DMS 273 (cell line): ENCODE results near the gene PLEKHM3.

Source experiments
- DNase-seq: peaks from one replicate; lab custom pipeline; 2025; ENCODE audit not compliant: unreplicated experiment; lab: John Stamatoyannopoulos, UW

Gene PLEKHM3

GRCh38 chr2:207867056-207867455 lies 158.3 kb downstream of the PLEKHM3 start:
- no peak for DNase-seq

- no peak for DNase-seq
Observed at GRCh38 chr2:207865210-207865609, 160.1 kb downstream of the PLEKHM3 start.

GRCh38 chr2:207863345-207863744 lies 162.0 kb downstream of the PLEKHM3 start:
- DNase-seq: no peak

- DNase-seq: no peak
Observed at GRCh38 chr2:207861789-207862188, 163.5 kb downstream of the PLEKHM3 start.

GRCh38 chr2:207860685-207861084 lies 164.6 kb downstream of the PLEKHM3 start:
- no peak for DNase-seq

GRCh38 chr2:207855591-207855990 lies 169.7 kb downstream of the PLEKHM3 start:
- no peak for DNase-seq

- DNase-seq: no peak
Observed at GRCh38 chr2:207854484-207855440, 170.6 kb downstream of the PLEKHM3 start.

- no peak for DNase-seq
Observed at GRCh38 chr2:207852791-207853190, 172.5 kb downstream of the PLEKHM3 start.

- no peak for DNase-seq
Observed at GRCh38 chr2:207849443-207849842, 175.9 kb downstream of the PLEKHM3 start.

- DNase-seq: no peak
Observed at GRCh38 chr2:207848545-207848928, 176.8 kb downstream of the PLEKHM3 start.

GRCh38 chr2:207847807-207848544 lies 177.4 kb downstream of the PLEKHM3 start:
- DNase-seq: no peak

GRCh38 chr2:207847098-207847806 lies 178.1 kb downstream of the PLEKHM3 start:
- DNase-seq: no peak

GRCh38 chr2:207845202-207845864 lies 180.0 kb downstream of the PLEKHM3 start:
- DNase-seq: no peak

- DNase-seq: no peak
Observed at GRCh38 chr2:207844648-207845047, 180.7 kb downstream of the PLEKHM3 start.

- no peak for DNase-seq
Observed at GRCh38 chr2:207840101-207840500, 185.2 kb downstream of the PLEKHM3 start.

GRCh38 chr2:207839575-207839974 lies 185.8 kb downstream of the PLEKHM3 start:
- no peak for DNase-seq

GRCh38 chr2:207839028-207839427 lies 186.3 kb downstream of the PLEKHM3 start:
- no peak for DNase-seq

GRCh38 chr2:207836521-207837133 lies 188.7 kb downstream of the PLEKHM3 start:
- no peak for DNase-seq

GRCh38 chr2:207835805-207836204 lies 189.5 kb downstream of the PLEKHM3 start:
- no peak for DNase-seq

GRCh38 chr2:207833251-207833751 lies 192.0 kb downstream of the PLEKHM3 start:
- no peak for DNase-seq
